H7 (cell line): Measurements from ENCODE around the gene RAB26. TPM values are rescaled to one million over a fixed set of nuclear protein-coding genes. Genes with fewer than 3 reads are reported as not detected.

Experiments used
- DNase-seq: peaks from one replicate; pipeline ENCODE4 v3.0.0; 2012
- H3K27me3 ChIP-seq: 2 replicates; pipeline ENCODE4 v1.6.0; 2011; ENCODE audit warnings: mild to moderate bottlenecking, low read length; ENCODE audit not compliant: control insufficient read depth, insufficient read depth
- H3K36me3 ChIP-seq: replicated peaks from 2 replicates; pipeline ENCODE4 v1.5.1; 2011; ENCODE audit warnings: low read length; ENCODE audit not compliant: control insufficient read depth, insufficient read depth
- H3K4me3 ChIP-seq: 2 replicates; pipeline ENCODE4 v1.5.1; 2011; ENCODE audit warnings: low read depth, mild to moderate bottlenecking, control low read depth, low read length, moderate library complexity; ENCODE audit not compliant: insufficient read depth
- total RNA-seq: library from RNA; depleted of rRNA; stranded (reverse); fragments of >200 nt; shearing (Covaris generic); gene quantifications from 2 replicates; pipeline ENCODE4 v1.2.3, GENCODE V29; 2014

RAB26 gene
- total RNA-seq, 1 experiment from 2014 or later = 10.7 TPM

- no peak for DNase-seq
- no peaks in the 10 kb centered on the region; the same call in 1 of the 2 replicates for H3K27me3 ChIP-seq
- peaks cover 19% of the 10 kb centered on the region for H3K36me3 ChIP-seq
- H3K4me3 ChIP-seq = no peak overlapping the region
These were observed 9.2 kb downstream of the RAB26 start for GRCh38 chr16:2157480-2158261.

- peaks cover 16% of the 10 kb centered on the region for H3K36me3 ChIP-seq
- DNase-seq = no peak
- no peak overlapping the region for H3K4me3 ChIP-seq
- no peaks in the 10 kb centered on the region; the same call in 1 of the 2 replicates for H3K27me3 ChIP-seq
These were observed 9.8 kb downstream of the RAB26 start for GRCh38 chr16:2158262-2158638.

GRCh38 chr16:2159175-2159838 lies 10.9 kb downstream of the RAB26 start:
- Histone ChIP-seq H3K27me3 (no peaks in the 10 kb centered on the region; the same call in 1 of the 2 replicates), H3K36me3 (peaks cover 5% of the 10 kb centered on the region), H3K4me3 (no peak overlapping the region)
- DNase-seq = no peak

GRCh38 chr16:2160915-2161551 lies 12.6 kb downstream of the RAB26 start:
- H3K27me3 ChIP-seq = no peaks in the 10 kb centered on the region
- H3K4me3 ChIP-seq = no peak overlapping the region
- DNase-seq = peak; percentile 77
- H3K36me3 ChIP-seq = peaks cover 4% of the 10 kb centered on the region

GRCh38 chr16:2161911-2162310 lies 13.5 kb downstream of the RAB26 start:
- Histone ChIP-seq H3K36me3 (peaks cover 4% of the 10 kb centered on the region), H3K4me3 (no peak overlapping the region), H3K27me3 (no peaks in the 10 kb centered on the region)
- no peak for DNase-seq

GRCh38 chr16:2162676-2163118 lies 14.3 kb downstream of the RAB26 start:
- Histone ChIP-seq H3K36me3 (peaks cover 4% of the 10 kb centered on the region), H3K27me3 (no peaks in the 10 kb centered on the region), H3K4me3 (no peak overlapping the region)
- DNase-seq = no peak

GRCh38 chr16:2163211-2163881 lies 14.9 kb downstream of the RAB26 start:
- Histone ChIP-seq H3K4me3 (no peak overlapping the region), H3K36me3 (peaks cover 6% of the 10 kb centered on the region), H3K27me3 (no peaks in the 10 kb centered on the region)
- no peak for DNase-seq

GRCh38 chr16:2165861-2166260 lies 17.4 kb downstream of the RAB26 start:
- Histone ChIP-seq H3K36me3 (peaks cover 6% of the 10 kb centered on the region), H3K4me3 (no peak overlapping the region), H3K27me3 (no peaks in the 10 kb centered on the region)
- DNase-seq = no peak

- H3K27me3 ChIP-seq = no peaks in the 10 kb centered on the region
- DNase-seq = no peak
- H3K4me3 ChIP-seq = no peak overlapping the region
- H3K36me3 ChIP-seq = peaks cover 6% of the 10 kb centered on the region
These were observed 18.0 kb downstream of the RAB26 start for GRCh38 chr16:2166263-2167067.

GRCh38 chr16:2167068-2167638 lies 18.7 kb downstream of the RAB26 start:
- Histone ChIP-seq H3K4me3 (no peak overlapping the region), H3K27me3 (no peaks in the 10 kb centered on the region), H3K36me3 (peaks cover 6% of the 10 kb centered on the region)
- DNase-seq = no peak

GRCh38 chr16:2170080-2170479 lies 21.7 kb downstream of the RAB26 start:
- Histone ChIP-seq H3K4me3 (no peak overlapping the region), H3K36me3 (peaks cover 18% of the 10 kb centered on the region), H3K27me3 (no peaks in the 10 kb centered on the region)
- DNase-seq = no peak

GRCh38 chr16:2170587-2171435 lies 22.4 kb downstream of the RAB26 start:
- peaks cover 20% of the 10 kb centered on the region for H3K36me3 ChIP-seq
- no peak overlapping the region for H3K4me3 ChIP-seq
- no peak for DNase-seq
- H3K27me3 ChIP-seq = no peaks in the 10 kb centered on the region

- Histone ChIP-seq H3K27me3 (no peaks in the 10 kb centered on the region), H3K36me3 (peaks cover 17% of the 10 kb centered on the region), H3K4me3 (no peak overlapping the region)
- no peak for DNase-seq
These were observed 23.3 kb downstream of the RAB26 start for GRCh38 chr16:2171601-2172178.
